SHP77 treated with DMSO at 0.1 percent for 48 hours (cell line): ENCODE data around the gene PRICKLE1.

Source experiments
- DNase-seq: peaks from one replicate; lab custom pipeline; 2025; lab: John Stamatoyannopoulos, UW

The PRICKLE1 gene

DNA sequence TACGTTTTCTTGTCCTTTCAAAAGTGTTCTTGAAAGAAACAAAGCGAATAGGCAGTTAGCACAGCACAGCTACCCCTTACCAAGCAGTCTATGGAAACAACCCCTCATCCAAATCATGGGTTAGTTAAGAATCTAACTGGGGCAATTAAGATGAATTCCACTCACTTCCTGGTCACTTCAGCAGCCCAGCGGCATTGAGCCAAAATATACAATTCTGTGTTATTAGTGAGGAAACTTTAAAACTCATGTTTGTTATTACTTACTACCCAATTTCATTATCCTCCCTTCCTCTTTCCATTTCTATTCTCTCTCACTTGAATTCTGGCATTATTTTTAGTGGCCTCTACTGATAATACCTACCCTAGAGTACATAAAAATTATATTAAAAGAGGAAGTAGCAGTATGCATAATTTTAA lies 142.2 kb downstream of the PRICKLE1 start:
- DNase-seq = no peak

DNA sequence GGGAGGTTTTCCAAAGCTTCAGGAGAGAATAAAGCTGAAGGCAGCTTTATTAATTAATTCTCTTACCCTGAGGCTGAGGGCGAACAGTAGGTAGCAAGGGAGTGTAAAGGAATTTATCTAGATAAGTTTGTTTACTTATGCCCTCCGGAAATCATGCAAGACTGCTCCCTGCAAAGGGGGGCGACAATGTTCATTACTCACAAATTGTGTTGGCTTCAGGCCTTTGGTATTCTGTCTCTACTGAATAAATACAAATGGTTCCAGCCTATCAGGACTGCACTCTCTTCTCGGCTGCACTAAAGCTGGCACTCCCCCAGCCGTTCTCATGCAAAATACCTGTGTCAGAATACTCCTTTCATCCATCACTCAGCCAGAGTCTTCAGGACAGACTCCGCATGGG lies 142.8 kb downstream of the PRICKLE1 start:
- no peak for DNase-seq

DNA sequence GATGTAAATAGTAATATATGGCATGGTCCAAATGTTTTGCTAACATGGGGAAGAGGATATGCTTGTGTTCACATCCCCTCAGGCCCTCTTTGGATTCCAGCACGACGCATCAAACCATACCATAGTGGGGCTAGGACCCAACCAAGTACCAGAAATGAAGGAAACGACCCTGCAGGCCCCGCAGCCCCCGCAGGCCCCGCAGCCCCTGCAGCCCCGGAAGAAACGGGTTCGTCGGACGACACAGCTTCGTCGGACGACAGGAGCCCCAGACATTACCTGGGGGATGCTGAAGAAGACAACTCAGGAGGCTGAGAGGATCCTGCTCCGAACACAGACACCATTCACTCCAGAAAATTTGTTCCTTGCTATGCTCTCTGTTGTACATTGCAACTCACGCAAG lies 143.7 kb downstream of the PRICKLE1 start:
- no peak for DNase-seq

DNA sequence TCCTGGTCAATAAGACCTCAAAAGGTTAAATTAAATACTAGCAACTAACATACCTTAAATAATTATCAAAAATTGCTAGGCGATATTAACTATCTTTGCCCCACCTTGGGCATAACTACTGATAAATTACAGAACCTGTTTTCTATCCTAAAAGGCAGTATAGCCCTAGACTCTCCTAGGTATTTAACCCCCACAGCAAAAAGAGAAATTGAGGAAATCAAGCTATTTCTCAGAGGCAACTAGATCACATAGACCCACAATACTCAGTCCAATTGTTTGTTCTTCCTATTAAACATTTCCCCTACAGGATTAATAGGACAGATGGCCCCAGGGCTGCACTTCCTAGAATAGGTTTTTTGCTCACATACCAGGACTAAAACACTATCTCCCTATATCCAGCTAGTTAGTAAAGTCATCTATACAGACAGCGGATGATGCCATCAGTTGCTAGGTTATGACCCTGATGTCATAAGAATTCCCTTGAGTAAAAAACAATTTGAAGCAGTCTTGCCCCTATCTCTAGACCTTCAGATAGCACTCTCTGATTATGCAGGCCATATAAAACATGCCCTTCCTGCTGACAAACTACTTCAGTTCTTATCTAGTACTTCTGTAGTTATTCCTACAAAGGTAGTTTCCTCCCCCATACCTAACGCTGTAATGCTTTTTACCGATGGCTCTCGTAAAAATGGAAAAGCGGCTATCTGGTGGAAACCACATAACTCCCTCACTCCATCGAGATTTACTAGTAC lies 145.2 kb downstream of the PRICKLE1 start:
- no peak for DNase-seq

DNA sequence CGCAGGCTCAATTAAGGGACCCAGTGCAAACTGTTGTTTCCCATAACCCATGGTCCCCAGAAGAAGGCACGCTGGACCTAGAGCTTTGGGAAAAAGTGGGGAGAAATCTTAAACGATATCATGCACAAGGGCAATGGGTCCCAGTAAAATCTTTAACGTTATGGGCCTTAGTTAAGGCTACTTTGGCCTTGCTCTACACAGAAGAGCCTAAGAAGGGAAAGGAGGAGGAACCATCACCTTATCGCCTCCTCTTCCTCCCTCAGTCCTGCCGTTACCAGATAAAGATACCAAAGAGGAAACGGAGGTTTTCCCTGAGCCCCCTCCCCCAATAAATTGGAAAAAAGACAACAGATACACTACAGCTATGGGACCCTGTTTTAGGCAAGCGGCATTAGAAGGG lies 146.7 kb downstream of the PRICKLE1 start:
- DNase-seq = no peak

DNA sequence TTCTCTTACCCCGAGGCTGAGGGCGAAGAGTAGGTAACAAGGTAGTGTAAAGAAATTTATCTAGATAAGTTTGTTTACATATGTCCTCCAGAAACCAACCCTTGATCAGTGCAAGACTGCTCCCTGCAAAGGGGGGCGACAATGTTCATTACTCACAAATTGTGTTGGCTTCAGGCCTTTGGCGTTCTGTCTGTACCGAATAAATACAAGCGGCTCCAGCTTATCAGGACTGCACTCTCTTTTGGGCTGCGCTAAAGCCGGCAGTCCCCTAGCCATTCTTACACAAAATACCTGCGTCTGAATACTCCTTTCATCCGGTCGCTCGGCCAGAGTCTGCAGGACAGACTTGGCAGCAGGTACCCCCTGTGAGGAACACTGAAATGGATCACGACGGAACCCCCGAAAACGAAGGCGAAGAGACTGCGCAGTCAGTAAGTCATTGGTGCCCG lies 147.2 kb downstream of the PRICKLE1 start:
- no peak for DNase-seq

DNA sequence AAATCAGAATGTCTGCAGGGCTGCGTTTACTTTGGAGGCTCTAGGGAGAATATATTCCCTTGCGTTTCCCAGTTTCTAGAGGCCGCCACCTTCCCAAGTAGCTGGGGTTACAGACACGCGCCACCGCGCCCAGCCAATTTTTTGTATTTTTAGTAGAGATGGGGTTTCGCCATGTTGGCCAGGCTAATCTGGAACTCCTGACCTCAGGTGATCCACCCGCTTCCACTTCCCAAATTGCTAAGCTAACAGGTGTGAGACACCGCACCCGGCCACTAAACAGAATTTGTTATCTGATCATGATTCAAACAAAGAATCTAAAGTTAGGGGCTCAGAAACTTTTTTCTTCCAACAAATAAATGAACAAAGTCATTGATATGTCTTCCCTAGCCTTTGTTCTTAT lies 148.9 kb downstream of the PRICKLE1 start:
- DNase-seq = no peak

DNA sequence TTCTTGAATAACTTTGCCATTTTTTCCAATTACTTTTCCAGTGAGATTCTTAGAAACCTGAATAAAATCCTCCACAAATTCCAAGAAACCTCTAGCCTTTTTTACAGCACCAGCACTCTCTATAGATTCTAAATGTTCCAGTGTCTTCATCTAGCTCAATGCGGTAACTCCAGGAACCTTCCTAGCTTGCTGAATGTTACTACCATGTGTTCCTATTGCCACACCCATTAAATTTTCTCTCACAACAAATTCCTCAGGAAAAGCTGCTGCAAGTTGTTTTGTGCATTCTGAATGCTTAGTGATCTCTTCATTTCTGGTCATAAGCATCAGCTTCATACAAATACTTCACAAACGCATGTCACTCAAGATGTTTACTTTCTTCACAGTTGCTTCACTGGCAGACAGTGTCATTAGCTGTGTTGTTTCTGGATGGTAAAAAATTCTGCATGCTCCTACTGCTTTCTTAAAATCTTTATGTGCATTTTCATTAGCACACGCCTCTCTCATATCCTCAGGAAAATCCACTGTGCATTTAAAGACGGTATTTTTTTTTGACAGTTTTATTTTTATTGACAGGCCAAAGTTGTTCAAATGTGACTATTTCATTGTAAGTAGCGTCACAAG lies 156.9 kb downstream of the PRICKLE1 start:
- no peak for DNase-seq

DNA sequence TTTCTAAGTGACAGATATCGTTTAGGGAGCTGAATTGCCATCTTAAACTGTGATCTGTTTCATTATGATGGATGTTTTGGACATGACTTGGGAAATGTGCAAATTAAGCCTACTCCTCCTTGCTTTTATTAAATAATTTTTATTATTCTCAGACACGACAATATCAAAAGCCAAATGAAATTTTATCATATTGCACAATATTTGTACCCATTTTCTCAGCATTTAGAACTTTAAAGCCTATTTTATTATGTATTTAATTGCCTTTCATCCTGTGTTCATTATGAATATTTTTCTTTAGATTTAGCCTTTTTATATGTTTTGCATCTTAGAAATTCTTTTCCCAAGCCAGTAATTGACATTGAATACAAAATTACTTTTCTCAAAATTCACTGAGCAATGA lies 160.7 kb downstream of the PRICKLE1 start:
- DNase-seq = no peak

DNA sequence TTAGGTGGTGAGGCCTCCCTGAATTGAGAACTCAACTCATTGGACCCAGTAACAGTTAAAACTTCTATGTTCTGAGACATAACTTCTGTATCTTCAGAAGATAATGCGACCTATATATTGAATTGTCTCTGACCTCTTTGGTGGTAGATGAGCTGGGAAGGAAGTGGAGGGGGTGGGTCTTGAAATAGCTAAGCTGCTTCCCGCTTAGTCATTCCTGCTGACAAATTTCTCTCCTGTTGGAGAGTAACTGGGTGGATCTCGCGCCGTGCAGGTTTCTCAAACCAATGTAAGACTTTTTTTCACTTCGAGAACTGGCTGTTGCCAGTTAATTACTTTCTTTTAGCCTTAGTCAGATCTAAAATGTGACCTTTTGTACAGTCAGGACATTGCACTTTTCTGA lies 162.8 kb downstream of the PRICKLE1 start:
- DNase-seq = no peak

DNA sequence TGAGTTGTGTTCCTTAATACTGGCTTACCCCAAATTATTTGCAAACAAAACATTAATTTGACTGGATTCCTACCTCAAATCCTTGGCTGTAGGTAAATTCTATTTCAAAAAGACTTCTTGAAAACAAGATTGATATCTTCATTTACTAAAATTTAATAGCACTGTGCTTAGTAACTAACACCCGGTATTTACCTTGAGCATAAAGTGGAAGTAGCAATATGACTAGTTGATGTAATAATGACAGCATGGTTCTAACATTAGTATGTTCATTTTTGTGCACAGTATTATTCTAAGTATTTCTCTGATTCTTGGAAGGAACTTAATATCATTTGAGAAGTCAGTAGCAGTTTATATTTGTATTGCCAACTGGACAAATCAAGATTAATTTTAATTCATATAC lies 166.8 kb downstream of the PRICKLE1 start:
- DNase-seq = no peak

DNA sequence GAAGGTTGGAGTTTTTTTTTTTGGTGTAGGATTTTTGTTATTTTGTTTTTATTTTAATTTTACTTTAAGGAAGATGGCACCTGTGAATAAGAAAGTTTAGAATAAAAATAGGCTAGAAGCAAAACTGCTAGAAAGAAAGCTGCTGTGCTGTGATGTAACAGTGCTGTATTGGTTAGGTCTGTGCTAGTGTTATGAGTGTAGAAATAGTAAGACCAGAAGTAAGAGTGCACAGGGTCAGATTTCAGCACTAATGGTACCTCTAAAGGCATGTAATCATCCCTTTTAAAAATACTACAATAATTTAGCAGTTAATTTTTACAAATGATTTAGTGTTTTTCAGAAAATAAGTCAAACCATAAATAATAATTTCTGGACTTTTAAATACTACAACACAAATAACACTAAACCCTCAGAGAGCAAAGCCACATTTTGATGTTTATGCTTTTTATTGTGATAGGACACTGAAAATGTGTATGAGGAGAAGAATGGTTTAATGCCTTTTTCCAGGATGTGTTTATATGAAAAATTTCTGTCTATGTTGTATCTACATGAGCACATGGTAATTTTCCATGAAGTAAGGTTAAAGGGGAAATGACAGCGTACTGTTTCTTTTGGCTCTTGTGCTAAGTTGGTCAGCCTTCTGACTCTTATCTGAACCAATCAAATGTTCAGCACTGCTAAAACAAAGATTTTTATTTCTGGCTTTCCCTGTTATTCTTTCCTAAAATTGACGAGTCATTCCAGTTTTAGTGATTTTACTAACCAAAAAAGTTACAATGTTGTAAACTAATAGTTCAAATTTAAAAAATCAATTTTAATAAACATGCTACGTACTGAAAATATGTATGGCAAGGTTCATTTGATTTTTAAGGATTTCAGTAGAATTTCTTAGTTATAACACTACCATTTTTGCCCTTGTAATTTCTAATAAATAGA lies 167.4 kb downstream of the PRICKLE1 start:
- no peak for DNase-seq

DNA sequence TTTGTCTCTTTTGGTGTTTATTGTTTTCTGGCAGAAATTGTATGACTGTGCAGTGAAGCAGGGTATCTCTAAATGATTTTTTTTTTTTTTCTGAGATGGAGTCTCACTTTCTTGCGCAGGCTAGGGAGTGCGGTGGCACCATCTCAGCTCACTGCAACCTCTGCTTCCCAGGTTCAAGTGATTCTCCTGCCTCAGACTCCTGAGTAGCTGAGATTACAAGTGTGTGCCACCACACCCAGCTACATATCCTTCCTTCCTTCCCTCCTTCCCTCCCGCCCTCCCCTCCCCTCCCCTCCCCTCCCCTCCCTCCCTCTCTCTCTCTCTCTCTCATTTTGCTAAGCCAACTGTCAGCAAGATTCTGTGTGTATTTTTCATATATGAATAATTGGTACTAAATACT lies 169.2 kb downstream of the PRICKLE1 start:
- no peak for DNase-seq

DNA sequence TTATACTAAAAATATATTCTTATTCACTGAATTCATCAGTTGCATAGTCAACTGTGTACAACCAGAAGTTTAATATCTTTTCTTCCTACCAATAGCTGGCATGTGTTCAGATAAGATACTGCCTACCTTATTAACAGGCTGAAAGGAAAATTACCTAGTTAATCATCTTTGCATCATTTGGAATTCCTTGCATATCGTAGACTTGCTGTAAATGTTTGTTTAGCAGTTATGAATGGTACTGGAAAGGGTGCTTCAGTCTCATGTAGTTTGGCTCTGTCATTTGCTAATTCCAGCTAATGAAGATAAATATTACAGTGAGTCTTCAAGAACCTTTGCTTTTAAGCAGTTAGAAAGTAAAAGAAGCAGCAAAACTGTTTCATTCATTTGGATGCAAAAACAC lies 179.2 kb downstream of the PRICKLE1 start:
- no peak for DNase-seq

DNA sequence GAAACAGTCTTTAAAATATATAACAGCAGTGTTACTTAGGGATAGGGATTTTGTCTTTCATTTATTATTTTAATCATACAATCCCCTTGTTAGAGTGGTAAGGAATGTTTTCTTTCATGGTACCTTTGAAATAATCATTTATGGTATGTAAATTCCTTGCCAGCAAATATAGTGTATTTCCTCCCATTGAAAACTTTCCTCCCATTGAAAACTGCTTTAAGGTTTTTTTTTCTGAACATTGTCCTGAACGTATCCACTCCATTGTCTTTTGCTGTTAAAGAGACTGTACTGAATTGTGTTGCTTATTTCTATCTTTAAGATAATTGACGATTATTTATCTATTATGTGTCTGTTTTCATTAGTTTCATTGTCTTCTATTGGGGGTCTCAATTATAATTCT lies 180.1 kb downstream of the PRICKLE1 start:
- no peak for DNase-seq

DNA sequence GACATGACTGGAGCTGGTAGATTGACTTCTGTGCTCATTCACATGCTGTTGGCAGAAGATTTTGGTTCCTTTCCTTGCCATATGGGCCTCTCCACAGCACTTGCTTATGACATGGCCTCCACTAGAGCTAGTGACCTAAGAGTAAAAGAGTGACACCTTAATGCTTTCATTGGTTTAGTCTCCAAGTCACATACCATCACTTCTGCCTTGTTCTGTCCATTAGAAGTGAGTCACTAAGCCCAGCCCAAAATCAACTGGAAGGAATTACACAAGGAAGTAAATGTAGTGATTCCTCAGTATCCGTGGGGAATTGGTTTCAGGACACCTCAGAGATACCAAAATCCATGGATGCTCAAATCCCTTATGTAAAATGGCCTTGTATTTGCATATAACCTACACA lies 182.2 kb downstream of the PRICKLE1 start:
- DNase-seq = no peak
